ENCODE results near the gene RARB.

Gene RARB

DNA sequence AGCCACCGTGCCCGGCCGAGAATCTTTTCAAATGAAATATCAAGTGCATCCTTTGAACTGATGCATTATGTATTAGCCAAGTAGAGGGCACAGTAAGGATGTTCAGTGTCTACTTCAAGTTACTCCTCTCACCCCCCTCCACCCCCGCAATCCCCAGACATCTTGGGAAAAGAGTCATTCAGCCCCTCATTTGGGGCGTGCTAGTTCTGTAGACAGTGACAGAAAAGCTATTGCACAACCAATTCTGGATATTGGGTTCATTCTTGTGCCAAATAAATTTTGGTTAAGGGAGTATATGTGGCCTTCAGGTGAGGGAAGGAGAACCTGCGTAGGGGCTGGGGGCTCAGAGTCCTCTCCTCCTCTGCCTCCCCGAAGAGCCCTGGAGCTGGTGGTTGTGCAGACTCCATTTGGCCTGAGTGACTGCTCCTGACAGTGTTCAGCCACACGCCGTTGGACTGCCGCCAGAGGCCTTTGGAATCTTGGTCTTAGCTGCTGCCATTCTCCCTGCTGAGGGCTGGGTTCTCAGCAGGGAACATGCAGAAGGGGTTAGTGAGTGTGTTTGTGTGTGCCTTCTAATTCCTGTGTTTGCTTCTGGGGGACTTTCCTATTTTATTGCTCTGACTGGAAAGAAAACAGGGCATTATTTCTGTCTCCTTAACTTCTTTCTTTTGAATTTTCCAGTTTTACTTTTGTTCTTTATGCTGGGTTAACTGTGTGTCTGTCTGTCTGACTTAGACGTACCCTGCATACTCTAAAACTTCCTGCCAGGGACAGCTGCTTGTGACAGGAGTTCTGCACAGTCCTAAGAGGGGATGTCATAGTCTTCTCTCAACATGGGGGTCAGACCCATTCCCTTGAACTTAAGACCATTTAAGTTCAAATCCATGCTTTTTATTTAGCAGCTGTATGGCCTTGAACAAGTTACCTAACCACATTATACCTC, 21.0 kb downstream of the RARB start:
- DNase-seq (ENCODE audit: low read depth in 3 of 3): no peak

- DNase-seq (ENCODE audit: low read depth in 3 of 3): no peak
Observed at GRCh38 chr3:25449857-25450256, 21.8 kb downstream of the RARB start.

DNA sequence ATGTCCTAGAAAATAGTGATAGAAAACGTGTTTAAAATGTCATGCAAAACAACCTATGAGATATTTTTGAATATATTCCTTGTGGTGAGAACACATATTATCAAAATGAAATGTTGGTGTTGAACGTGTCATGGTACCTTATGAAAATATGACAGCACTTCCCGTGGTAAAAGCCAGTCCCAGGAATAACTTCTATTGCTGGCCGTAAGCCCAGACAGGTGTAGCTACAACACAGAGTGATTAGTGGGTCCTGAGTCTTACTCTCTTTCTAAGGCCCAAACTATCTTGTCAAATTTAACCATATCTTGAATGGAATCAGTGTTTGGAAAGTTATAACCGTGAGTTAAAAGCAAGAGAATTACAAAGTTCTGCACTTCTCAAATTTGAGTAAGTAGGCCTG, 24.1 kb downstream of the RARB start:
- DNase-seq (ENCODE audit: low read depth in 3 of 3): no peak

DNA sequence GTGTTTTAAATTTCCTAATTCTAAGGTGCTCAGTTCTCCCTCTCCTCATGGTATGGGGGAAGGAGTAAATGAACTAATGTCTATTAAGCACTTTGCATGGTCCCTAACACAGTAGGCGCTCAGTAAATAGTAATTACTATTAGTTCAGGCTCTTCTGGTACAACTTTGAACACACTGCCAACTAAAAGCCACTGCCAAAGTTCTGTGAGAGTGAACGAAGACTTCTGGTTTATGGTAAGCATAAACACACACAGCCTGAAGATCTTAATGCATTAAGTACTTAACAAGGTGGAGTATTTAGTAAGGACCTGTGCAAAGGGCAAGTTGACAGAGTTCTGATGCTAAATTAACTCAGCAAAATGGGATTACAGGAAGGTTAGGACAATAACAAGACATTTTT, 24.7 kb downstream of the RARB start:
- DNase-seq (ENCODE audit: low read depth in 3 of 3): no peak

GRCh38 chr3:25453619-25454004, 25.5 kb downstream of the RARB start:
- no peak for DNase-seq (ENCODE audit: low read depth in 3 of 3)

DNA sequence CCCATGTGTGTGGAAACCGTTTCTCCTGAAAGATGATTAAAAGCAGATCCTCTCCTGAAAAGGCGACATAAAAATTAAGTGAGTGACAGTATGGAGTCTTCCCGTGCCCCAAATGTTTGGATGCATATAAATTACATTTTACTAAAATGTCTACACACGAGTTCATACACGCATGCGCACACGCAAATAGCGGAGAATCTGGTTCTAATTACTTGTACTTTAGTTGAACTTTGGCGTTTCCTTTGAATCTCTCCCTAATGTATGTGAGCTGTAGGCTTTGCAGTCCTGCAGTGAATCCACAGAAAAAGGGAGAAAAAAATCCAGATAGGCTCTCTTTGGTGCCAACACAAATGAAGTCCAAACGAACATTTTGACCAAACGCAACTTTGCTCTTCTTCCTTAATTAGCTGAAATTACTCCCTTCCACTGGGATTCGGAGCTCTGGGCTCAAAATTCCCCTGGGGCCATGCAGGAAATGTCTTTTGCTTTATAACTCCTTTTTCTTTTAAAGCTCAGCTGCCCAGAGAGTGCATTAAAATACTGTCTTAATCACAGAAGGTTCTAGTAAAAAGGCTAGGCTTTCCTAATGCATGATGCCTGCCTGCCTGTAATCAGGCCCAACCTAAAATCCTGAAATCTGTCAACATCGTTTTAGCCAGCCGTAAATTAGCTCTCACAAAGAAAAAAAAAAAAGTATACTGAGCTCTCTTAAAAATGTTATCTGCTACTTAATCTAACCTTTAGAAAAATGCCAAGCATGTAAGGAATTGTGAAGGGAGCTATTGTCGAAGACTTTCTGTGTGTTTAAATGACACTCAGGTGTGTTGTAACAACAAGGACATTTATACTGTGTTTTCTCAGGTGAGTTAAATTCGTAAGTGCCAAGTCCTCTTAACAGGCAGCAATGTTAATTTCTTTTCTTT, 26.2 kb downstream of the RARB start:
- no peak for DNase-seq (ENCODE audit: low read depth in 3 of 3)

GRCh38 chr3:25455441-25456132, 27.5 kb downstream of the RARB start:
- DNase-seq (ENCODE audit: low read depth in 3 of 3): no peak

DNA sequence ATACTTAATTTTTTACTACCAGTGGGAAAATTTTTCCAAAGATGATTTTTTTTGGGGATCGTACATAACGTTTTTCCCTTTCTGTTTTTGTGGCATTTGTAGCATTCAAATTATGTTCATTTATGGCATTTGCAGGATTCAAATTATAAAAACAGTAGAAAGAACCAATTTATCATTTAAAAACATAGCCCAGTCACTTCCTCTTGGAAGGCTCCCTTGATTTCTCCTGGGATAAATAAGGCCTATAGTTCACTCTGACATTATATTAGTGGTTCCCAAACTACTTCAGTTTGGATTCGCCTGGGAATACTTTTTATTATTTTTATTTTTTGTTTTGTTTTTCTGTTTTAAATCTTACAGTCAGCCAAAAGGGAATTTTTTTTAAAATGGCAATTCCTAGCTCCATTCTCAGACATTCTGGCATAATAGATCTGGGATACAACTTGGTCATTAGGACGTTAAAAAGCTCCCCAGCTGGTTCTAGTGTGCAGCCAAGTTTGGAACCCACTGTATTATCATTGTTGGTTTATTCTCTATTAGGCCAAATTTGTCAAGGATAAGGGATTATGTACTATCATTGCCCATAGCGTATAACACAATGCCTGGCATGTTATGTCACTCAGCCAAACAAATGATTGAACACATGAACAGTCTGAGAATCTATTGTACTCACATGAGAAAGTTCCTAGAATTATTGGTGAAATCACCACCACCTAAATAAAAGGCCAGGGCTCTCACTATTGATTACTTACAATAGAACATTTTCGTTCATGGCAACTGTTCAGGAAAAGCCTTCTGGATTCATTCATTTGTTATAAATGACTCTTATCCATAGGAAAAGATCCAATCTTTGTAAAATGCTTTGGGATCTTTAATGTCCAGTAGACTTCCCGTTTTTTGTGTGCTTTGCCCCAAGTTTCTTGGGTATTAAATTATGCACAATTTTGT, 28.9 kb downstream of the RARB start:
- DNase-seq (ENCODE audit: low read depth in 3 of 3): no peak

DNA sequence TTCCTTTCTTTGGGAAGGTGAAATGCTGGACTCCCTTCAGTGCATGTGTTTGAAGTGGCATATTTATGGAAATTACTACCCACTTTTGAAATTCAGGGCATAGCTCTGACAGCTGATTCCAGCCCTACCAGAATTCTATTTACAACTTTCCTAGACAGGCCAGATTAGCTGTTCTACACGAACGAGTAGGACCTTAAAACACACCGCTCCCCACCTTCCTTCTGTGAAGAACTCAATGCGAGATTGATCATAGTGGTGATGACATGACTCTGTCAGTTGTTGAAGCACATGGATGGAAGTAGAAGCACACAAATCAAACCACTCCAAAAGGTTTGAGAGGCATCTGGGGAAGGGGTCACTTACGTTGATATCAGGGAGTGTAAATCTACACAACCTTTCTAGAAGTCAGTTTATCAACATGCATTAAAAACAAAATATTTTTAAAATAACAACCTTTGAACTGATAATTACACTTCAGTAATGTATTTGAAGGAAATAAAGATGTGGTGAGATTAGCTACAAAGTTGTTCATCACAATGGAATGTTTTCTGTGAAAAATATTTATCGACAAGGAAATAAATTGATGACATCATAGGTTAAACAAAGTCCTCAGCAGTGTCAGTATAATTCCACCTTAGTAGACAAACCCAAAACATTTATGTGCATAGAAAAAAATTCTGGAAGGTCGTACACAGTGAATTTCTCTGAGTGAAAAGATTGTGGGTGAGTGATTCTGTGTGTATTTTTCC, 29.8 kb downstream of the RARB start:
- no peak for DNase-seq (ENCODE audit: low read depth in 3 of 3)

DNA sequence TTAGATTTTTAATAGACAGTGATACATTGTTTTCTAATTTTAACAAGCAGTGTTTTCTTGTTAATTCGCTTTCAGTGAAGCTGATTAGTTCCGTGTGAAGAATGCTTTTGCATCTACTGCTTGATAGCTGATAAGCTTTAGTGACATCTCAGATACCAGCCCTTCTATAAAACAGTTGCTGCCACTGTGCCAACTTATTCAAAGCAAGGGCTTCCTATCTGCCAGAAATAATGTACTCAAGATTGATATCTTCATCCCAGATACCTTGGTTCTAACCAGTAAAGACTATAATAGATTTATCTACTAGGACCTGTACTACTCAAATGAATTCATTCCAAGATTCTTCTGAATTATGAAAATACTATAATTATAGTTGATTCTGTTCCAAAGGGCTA, 30.4 kb downstream of the RARB start:
- DNase-seq (ENCODE audit: low read depth in 3 of 3): no peak

DNA sequence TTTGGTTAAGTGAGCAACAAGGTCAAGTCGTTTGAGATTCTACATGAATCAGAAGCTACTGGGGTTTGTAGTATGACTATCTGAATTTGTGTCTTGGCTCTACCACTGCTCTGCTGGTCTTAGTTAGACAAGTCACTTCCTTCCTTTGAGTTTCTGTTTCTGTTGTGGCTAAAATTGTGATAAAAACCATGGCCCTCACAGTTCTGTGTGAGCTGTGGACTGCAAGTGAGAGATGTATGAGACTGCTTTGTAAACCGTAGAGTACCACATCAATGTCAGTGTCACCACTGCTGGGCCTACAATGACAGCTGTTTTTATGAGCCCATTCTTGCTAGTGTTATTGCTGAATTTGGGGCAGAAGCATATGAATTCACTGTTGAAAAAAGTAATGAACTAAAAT, 32.7 kb downstream of the RARB start:
- no peak for DNase-seq (ENCODE audit: low read depth in 3 of 3)

DNA sequence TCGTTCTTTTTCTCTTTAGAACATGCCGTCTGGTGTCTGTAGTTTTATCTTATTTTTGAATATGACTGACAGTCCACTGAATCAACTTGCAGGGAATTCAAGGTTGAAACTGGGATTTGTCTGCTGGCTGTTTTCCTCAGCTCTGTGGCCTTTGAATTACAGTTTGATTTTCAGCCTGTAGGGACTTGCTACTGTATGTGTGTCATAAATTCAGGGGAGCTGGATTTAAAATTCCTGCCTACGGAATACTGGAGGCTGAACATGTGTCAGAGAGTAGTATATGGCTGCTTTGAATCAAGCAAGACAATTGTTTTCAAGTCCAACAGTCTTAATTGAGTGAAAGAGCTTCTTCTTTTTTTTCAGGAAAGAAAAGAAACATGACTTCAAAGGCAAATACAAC, 33.9 kb downstream of the RARB start:
- no peak for DNase-seq (ENCODE audit: low read depth in 3 of 3)

GRCh38 chr3:25462495-25462894, 34.4 kb downstream of the RARB start:
- DNase-seq (ENCODE audit: low read depth in 3 of 3): no peak

- DNase-seq (ENCODE audit: low read depth in 3 of 3): no peak
Observed at GRCh38 chr3:25463836-25464418, 35.9 kb downstream of the RARB start.

- no peak for DNase-seq (ENCODE audit: low read depth in 3 of 3)
Observed at GRCh38 chr3:25465266-25465860, 37.3 kb downstream of the RARB start.

GRCh38 chr3:25468866-25469319, 40.8 kb downstream of the RARB start:
- DNase-seq (ENCODE audit: low read depth in 3 of 3): no peak

GRCh38 chr3:25469558-25469957, 41.5 kb downstream of the RARB start:
- DNase-seq (ENCODE audit: low read depth in 3 of 3): no peak

DNA sequence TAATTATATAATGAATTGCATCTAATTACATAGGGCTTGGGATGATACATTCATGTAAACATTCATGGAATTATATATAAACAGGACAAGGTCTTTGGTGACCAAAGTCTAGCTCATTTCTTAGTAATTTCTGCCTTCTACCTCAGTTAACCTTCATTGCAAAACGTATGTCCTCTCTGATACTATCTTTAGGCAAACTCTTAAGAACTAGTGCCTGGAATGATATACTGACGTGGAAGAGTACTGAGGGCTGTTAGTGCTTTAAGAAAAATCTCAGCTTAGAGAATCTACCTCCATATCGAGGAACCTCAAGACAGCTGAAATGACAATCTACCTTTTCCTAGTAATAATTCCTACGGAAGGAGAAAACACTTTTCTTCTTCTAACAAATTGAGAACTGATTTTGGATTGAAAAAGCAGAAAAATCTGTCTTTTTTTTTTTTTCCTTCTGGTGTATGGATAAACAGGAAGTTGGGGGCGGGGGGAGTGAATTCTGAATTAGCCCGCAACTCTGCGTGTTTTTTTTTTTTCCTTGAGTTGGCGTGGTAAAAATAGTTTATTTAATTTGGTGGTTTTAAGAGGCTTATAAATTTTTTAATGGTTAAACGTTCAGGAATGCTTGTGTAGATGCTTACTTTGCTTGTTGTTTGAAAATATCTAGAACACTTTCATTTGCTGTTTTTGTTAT, 43.2 kb downstream of the RARB start:
- no peak for DNase-seq (ENCODE audit: low read depth in 3 of 3)

DNA sequence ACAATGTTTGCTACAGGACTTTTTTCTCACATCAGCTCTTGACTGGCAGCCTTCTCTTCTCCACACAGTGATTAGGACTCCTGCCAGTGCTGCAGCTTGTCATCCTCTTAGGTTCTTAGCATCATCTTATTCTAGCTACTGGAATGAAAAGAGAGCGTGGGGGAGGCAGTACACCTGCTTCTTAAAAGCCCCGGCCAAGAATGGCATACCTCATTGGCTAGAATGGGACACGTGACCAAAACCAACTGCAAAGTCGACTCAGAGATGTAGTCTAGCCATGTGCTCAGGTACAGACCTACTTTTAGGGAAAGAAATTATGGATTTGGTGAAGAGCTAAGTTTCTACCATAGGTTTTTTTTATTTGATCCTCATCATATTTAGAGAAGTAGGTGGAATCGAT, 44.1 kb downstream of the RARB start:
- DNase-seq (ENCODE audit: low read depth in 3 of 3): no peak

Measured in stimulated activated CD4-positive, alpha-beta T cell treated with anti-CD3 and anti-CD28 coated beads, TNF-alpha, amount 100 ng/mL, for 4 hours (primary cell).